IPS DF 4.7 (cell line): ENCODE data around the gene ERC1.
"Not testable (repeated sequence)": the region's sequence is repeated elsewhere in the genome, so short reads cannot be mapped to it uniquely, and the experiment has no call there.

Source experiments
- DNase-seq: peaks from one replicate; pipeline ENCODE4 v3.0.0-alpha.2; 2013; ENCODE audit warnings: low spot score; ENCODE audit errors: extremely low read depth

Gene ERC1

GRCh38 chr12:1318327-1319031 lies 327.5 kb downstream of the ERC1 start:
- peak; percentile 14 for DNase-seq

- no peak for DNase-seq
Observed at GRCh38 chr12:1319212-1319611, 328.2 kb downstream of the ERC1 start.

- DNase-seq = no peak
Observed at GRCh38 chr12:1320021-1320420, 329.0 kb downstream of the ERC1 start.

GRCh38 chr12:1322821-1323220 lies 331.8 kb downstream of the ERC1 start:
- DNase-seq = no peak

- no peak for DNase-seq
Observed at GRCh38 chr12:1324099-1324498, 333.1 kb downstream of the ERC1 start.

- no peak for DNase-seq
Observed at GRCh38 chr12:1324910-1325309, 333.9 kb downstream of the ERC1 start.

GRCh38 chr12:1325666-1326065 lies 334.6 kb downstream of the ERC1 start:
- DNase-seq = no peak

- DNase-seq = no peak
Observed at GRCh38 chr12:1326258-1326657, 335.2 kb downstream of the ERC1 start.

- no peak for DNase-seq
Observed at GRCh38 chr12:1328391-1328790, 337.4 kb downstream of the ERC1 start.

- no peak for DNase-seq
Observed at GRCh38 chr12:1329784-1330476, 338.9 kb downstream of the ERC1 start.

- DNase-seq = no peak
Observed at GRCh38 chr12:1330477-1330827, 339.4 kb downstream of the ERC1 start.

GRCh38 chr12:1332327-1332726 lies 341.3 kb downstream of the ERC1 start:
- no peak for DNase-seq

GRCh38 chr12:1338483-1339177 lies 347.6 kb downstream of the ERC1 start:
- DNase-seq = no peak

GRCh38 chr12:1339178-1339541 lies 348.1 kb downstream of the ERC1 start:
- DNase-seq = not testable (repeated sequence)

GRCh38 chr12:1339618-1340319 lies 348.7 kb downstream of the ERC1 start:
- no peak for DNase-seq

- not testable (repeated sequence) for DNase-seq
Observed at GRCh38 chr12:1341270-1341669, 350.2 kb downstream of the ERC1 start.

- DNase-seq = no peak
Observed at GRCh38 chr12:1343422-1343821, 352.4 kb downstream of the ERC1 start.

GRCh38 chr12:1344245-1344644 lies 353.2 kb downstream of the ERC1 start:
- no peak for DNase-seq

GRCh38 chr12:1346126-1346525 lies 355.1 kb downstream of the ERC1 start:
- DNase-seq = no peak

GRCh38 chr12:1347294-1347693 lies 356.3 kb downstream of the ERC1 start:
- DNase-seq = no peak

- DNase-seq = no peak
Observed at GRCh38 chr12:1348606-1349005, 357.6 kb downstream of the ERC1 start.
